Breast epithelium (tissue), 4 donors: ENCODE data around the gene ITGB4. TPM values are rescaled to one million over a fixed set of nuclear protein-coding genes. Genes with fewer than 3 reads are reported as not detected.
"Not testable (repeated sequence)": the region's sequence is repeated elsewhere in the genome, so short reads cannot be mapped to it uniquely, and the experiment has no call there.

Experiments
- DNase-seq, 2 donors: peaks; one replicate each; pipeline ENCODE4 v3.0.0-alpha.2; 2019; ENCODE audit warnings: low spot score in 2 of 2
- H3K27ac ChIP-seq, 2 donors: fragments of 200-600 bp; sonication (generic) in 1 of 2; one replicate each; pipeline ENCODE4 v1.5.1; 2016 to 2019; ENCODE audit warnings: mild to moderate bottlenecking in 1 of 2
- H3K27me3 ChIP-seq, 2 donors: fragments of 200-600 bp; sonication (generic) in 1 of 2; one replicate each; pipeline versions ENCODE4 v1.5.1 to v1.6.0; 2017 to 2019; ENCODE audit warnings: control low read depth in 1 of 2, mild to moderate bottlenecking in 1 of 2
- H3K36me3 ChIP-seq: fragments of 200-600 bp; one replicate; pipeline ENCODE4 v1.5.1; 2019
- H3K4me1 ChIP-seq, 2 donors: fragments of 200-600 bp; sonication (generic); one replicate each; pipeline ENCODE4 v1.5.1; 2016 to 2019; ENCODE audit warnings: control low read depth in 1 of 2
- H3K4me3 ChIP-seq, 3 donors: fragments of 200-600 bp; sonication (generic); 1 replicate in 2 of 3; 2 replicates in 1 of 3; pipeline ENCODE4 v1.5.1; 2016 to 2019; ENCODE audit warnings: mild to moderate bottlenecking in 3 of 3, moderate library complexity in 2 of 3
- H3K9me3 ChIP-seq, 2 donors: fragments of 200-600 bp; sonication (generic) in 1 of 2; one replicate each; pipeline ENCODE4 v1.5.1; 2016 to 2019; ENCODE audit warnings: control low read depth in 1 of 2
- CTCF ChIP-seq, 3 donors: fragments of 450-650 bp; IDR thresholded peaks; one replicate each; pipeline ENCODE4 v1.5.1; 2016 to 2017; ENCODE audit warnings: antibody characterized with exemption in 3 of 3, mild to moderate bottlenecking in 3 of 3, moderate library complexity in 3 of 3
- POLR2A ChIP-seq: fragments of 450-650 bp; IDR thresholded peaks from one replicate; pipeline ENCODE4 v1.6.1; 2016; ENCODE audit warnings: antibody characterized with exemption, mild to moderate bottlenecking, moderate library complexity
- POLR2AphosphoS5 ChIP-seq, 3 donors: sonication (generic); formaldehyde crosslinking; IDR thresholded peaks; one replicate each; pipeline ENCODE4 v1.6.1; 2017; ENCODE audit warnings: antibody characterized with exemption in 3 of 3
- intact Hi-C: fragments of 100-400 bp; cut with DNase I; formaldehyde crosslinking; loops from one replicate; pipeline ENCODE4 v1.15.1; 2023; ENCODE audit warnings: low total_unique reads
- total RNA-seq, 3 donors: library from RNA; depleted of rRNA; stranded (reverse); fragments of >200 nt; gene quantifications; one replicate each; pipeline ENCODE4 v1.1.0, GENCODE V29; 2016

ITGB4 gene
- total RNA-seq, 3 donors from 2014 or later = 9.8 to 125 (median 67.2) TPM

- Histone ChIP-seq H3K27ac (no peak overlapping the region), H3K9me3 (no peaks in the 10 kb centered on the region), H3K27me3 (no peaks in the 10 kb centered on the region), H3K4me1 (peaks cover 0 to 5% of the 10 kb centered on the region in 2 donors), H3K4me3 (no peak overlapping the region), H3K36me3 (peaks cover 5% of the 10 kb centered on the region)
- DNase-seq = no peak
- TF ChIP-seq POLR2A (no peak), POLR2AphosphoS5 (IDR thresholded peaks at IDR 0.05) (no peak), CTCF (IDR thresholded peaks at IDR 0.05) (no peak)
- intact Hi-C loops = no loop called here
These were observed 35.9 kb downstream of the ITGB4 start for GRCh38 chr17:75757086-75757681.

GRCh38 chr17:75758131-75758905 lies 37.1 kb downstream of the ITGB4 start:
- Histone ChIP-seq H3K27ac (no peak overlapping the region), H3K4me3 (no peak overlapping the region), H3K4me1 (peaks cover 0 to 3% of the 10 kb centered on the region in 2 donors), H3K27me3 (no peaks in the 10 kb centered on the region), H3K9me3 (no peaks in the 10 kb centered on the region), H3K36me3 (peaks cover 5% of the 10 kb centered on the region)
- TF ChIP-seq CTCF (IDR thresholded peaks at IDR 0.05) = no peak
- no peak for TF ChIP-seq POLR2AphosphoS5 (IDR thresholded peaks at IDR 0.05)
- TF ChIP-seq POLR2A = no peak
- intact Hi-C loops = no loop called here
- DNase-seq = no peak

GRCh38 chr17:75759457-75759856 lies 38.2 kb downstream of the ITGB4 start:
- Histone ChIP-seq H3K9me3 (no peaks in the 10 kb centered on the region), H3K36me3 (peaks cover 5% of the 10 kb centered on the region), H3K27ac (peak overlapping the region in 1 of 2 donors; percentile 6), H3K27me3 (no peaks in the 10 kb centered on the region), H3K4me1 (peaks cover 7 to 9% of the 10 kb centered on the region in 2 donors), H3K4me3 (no peak overlapping the region)
- DNase-seq = no peak
- TF ChIP-seq POLR2AphosphoS5 (IDR thresholded peaks at IDR 0.05) = no peak
- no peak for TF ChIP-seq POLR2A
- TF ChIP-seq CTCF (IDR thresholded peaks at IDR 0.05) = no peak
- intact Hi-C loops = no loop called here

GRCh38 chr17:75759978-75760640 lies 38.9 kb downstream of the ITGB4 start:
- peak overlapping the region in 1 of 2 donors; percentile 6 for H3K27ac ChIP-seq
- intact Hi-C loops, H3K4me1 ChIP-seq, H3K27me3 ChIP-seq, H3K9me3 ChIP-seq, H3K4me3 ChIP-seq, DNase-seq, H3K36me3 ChIP-seq: not testable (repeated sequence)

- Histone ChIP-seq H3K4me1 (peaks cover 7 to 10% of the 10 kb centered on the region in 2 donors), H3K27me3 (no peaks in the 10 kb centered on the region), H3K36me3 (no peaks in the 10 kb centered on the region), H3K27ac (no peak overlapping the region), H3K9me3 (no peaks in the 10 kb centered on the region), H3K4me3 (no peak overlapping the region)
- no peak for TF ChIP-seq POLR2A
- no peak for TF ChIP-seq CTCF (IDR thresholded peaks at IDR 0.05)
- TF ChIP-seq POLR2AphosphoS5 (IDR thresholded peaks at IDR 0.05) = no peak
- DNase-seq = no peak
- intact Hi-C loops = no loop called here
These were observed 41.4 kb downstream of the ITGB4 start for GRCh38 chr17:75762513-75763268.
